UCSD-AML1 (cell line): ENCODE results near the gene PRADC1.
A peak's percentile ranks its signal among the peaks of the same experiment; 100 is the strongest.

Experiments
- DNase-seq: peaks from one replicate; lab custom pipeline; 2025; ENCODE audit not compliant: unreplicated experiment; lab: John Stamatoyannopoulos, UW

Gene PRADC1

DNA sequence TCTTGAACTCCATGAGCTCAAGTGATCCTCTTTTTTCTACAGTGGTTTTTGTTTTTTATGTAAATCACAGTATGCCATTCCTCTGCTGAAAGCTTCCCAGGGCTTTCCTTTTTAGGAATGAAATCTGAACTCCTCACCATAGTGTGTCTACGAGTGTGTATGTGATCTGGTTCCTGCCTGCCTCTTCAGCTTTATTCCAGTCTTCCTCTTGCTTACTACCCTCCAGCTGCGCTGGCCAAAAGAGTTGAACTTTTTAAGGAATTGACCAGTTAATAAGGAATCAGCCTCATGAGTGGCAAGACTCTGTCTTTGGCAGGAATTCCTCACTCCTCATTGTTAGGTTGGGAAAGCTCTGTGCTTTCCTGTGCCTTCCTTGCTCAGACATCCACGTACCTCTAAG is 5.1 kb upstream of the PRADC1 start:
- no peak for DNase-seq

DNA sequence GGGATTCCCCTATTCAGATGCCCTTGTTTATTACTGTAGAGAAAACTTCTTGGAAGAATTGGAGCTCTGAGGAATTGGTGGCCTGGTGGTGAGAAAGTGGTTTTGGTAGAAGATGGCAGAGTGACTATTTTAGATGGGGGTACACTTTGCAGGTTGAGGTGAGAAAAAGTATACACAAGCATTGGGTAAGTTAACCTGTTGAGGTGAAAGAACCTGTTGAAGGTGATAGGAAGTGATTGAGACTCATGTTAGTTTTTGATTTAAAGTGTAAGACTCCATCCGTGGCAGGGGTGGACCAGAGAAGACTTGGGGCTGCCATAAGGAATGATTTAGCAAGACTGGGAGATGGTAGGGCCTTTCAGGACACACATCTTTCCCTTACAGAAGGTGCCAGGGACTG is 4.1 kb upstream of the PRADC1 start:
- DNase-seq: no peak

DNA sequence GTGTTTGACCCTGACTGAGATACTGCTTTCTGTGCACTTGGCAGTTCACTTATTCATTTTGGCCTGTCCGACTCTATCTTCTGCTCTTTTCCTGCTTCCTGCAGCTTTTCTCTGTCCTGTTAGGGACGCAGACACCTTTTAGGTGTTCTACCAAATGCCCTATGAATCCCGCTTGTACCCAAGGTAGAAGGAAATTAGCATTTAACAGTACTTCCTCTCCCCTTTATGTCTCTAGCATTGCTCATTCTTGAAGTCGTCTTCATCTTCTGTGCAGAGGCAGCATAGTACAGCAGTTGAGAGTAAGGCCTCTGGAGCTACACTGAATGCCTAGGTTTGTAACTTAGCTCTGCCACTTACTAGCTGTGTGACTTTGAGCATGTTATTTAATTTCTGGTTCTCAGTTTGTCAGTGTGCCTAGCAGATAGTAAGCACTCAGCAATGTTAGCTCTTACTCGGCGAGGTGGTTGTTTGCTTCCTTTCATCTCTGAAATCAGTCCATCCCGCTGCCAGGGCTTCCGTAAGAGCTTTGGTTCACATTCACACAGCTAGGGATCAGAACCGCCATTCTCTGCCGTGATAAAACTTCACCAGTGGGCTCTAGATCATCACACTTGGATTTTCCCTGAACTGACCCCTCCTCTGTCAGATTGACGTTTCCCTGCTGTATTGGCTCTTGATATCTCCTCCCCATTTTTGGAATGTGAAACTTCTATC is 2.4 kb upstream of the PRADC1 start:
- no peak for DNase-seq

DNA sequence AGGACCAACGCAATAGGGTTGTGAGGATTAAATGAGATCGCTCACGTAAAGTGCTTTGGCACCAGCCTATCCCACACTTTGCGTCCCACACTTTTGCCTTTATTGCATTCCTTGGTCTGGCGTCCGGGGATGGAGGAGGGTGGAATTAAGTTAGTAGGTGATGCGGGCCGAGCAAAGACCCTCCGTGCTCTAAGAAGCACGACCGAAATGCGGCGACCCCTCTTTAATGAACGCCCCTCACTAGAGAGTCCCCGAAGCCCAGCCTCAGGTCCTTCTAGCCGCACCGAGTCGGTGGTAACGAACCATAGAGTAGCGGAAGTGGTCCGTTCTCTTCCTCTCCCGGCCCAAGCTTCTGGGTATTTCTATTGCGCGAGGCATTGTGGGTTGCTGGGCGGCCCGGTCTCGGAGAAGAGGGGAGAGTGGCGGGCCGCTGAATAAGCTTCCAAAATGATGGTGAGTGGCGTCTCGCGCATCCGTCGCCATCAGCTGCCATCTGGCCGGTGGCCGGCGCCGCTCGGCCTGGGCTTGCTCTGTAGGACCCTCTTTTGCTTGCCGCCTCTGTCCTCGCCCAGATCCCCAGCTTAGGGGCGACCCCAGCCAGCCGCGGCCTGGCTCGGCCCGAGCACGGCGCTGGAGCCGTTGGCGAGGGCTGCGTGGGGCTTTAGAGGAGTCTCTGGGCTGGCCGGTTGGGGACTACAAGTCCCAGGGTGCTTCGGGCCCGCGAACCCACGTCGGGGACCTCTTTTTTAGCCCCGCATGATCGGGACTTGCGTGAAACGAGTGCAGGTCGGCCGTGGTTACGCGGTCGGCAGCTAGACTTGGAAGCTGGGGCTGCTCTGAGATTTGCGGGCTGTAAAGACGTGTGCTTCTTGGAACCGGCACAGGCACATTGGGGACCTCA is 1.1 kb upstream of the PRADC1 start, which contains the start of gene CCT7:
Gene CCT7 (plus strand): TSS at position 377 of the 901 bp plus-strand sequence. CDS start 71 bp downstream, at position 448.
- peak; percentile 84 for DNase-seq

DNA sequence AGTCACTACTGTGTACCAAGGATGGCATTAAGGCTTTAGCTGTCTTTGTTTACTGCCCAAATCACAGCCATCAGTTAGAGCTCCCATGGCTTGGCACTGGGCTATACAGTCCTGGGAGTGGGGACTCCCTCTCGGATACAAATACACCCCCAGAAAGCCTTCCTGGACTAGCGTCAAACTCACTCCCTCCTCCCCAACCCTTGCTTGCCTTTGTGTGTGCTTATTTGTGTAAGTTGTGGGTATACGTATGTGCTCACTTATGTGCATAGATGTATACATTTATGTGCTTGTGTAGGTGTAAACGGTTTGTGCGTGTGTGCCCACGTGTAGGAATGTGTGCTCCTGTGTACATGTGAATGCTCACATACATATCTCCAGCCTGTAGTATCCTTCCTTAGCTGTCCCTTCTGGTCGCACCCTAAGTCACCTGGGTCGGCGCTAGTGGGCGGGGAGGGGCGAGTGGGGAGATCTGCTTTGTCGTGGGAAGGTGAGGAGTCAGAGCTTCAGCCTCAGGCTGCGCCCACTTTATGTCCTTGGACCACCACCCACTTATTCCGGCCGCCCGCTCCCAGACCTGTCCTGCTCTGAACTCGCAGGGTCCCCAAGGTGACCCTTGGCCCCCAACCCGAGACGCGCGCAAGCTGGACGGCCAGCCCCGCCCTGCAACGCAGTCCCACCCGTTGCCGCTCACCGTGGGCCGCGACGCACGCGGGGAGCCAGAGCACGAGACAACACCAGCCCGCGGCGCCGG is 461 bp downstream of the PRADC1 start:
- peak; percentile 51 for DNase-seq

DNA sequence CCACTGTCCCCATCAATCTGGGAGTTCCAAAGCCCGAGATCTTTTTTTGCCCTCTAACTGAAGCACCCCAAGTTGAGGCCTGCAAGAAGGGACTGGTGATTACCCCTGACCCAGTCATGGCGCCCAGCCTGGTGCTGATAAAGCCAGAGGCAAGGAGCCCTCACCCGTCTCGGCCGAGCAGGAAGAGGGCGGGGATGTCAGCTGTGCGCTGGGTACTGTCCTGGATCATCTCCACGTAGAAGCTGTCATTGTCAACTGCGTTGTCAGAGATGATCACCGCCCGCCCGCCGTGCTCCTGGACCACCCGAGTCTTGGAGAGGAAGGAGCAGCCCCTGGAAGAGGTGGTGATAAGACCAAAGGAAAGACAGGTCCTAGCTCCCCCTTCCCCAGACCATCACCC is 4.4 kb downstream of the PRADC1 start:
- no peak for DNase-seq

DNA sequence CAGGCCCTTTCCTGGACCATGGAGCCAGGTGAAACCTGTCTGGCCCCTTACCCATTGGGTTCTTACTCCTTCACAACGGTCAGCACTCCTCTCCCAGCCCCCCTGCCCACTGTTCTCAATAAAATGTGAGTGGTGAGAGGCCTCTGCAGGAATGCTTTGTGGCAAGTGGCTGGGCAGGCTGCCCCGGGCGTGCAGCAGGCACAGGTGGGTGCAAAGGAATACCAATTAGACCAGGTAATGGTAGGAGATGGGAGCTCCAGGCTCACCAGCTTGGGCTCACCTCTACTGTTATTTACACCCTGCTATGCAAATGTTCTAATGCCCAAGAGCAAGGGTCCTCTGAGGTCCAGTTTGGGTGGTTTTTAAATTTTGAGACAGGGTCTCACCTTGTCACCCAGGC is 6.0 kb downstream of the PRADC1 start:
- DNase-seq: no peak

DNA sequence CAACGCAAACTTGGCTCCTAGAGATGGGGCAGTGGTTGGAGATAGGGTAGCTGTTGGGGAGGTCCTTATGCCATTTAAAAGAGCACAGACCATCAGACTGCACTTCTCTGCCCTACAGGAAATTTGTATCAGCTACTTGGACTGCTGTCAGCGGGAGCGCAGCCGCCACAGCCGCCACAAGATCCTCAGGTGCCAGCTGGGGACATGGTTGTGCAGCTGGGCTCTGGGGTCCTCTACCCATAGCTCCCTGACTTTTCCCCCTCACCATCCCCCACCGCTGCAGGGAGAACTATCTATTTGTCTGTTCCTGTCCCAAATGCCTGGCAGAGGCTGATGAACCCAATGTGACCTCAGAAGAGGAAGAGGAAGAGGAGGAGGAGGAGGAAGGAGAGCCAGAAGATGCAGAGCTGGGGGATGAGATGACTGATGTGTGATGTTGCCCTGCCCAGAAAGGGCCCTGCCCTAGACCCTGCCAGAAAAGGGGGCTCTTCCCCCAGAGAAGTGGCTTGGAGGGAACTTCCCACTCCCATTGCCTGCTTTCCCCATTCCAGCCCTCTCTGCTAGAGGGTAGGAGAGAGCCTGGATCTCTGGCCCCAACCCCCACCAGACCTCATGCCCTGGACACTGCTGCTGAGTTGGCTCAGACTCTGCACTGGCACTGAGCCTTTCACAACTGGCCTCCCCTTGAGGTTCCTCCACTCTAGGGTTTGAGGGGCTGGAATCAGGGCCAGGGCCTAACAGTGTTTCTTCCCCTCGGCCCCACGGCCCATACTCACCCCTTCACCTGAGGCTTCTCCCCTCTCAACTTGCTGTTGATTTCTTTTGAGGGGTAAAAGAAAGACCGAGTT is 7.3 kb downstream of the PRADC1 start:
- peak; percentile 53 for DNase-seq

DNA sequence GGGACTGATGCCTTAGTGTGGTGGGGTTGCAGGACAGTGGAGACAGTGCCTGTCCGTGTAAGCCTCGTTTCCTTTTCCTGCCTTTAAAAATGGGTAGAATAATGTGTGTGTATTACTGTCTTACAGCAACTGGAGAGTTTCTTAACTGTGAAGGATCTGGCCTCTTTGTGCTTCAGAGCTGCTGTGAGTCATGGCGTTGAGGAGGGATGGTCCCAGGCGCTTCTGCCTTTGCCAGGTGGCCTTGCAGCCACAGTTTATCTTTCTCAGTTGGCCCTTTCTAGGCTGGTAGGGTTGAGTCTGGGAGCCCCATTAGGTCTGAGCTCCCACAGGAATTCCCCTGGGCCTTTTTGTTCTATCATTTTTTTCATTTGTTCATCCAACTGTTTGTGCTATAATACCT is 9.2 kb downstream of the PRADC1 start:
- no peak for DNase-seq

DNA sequence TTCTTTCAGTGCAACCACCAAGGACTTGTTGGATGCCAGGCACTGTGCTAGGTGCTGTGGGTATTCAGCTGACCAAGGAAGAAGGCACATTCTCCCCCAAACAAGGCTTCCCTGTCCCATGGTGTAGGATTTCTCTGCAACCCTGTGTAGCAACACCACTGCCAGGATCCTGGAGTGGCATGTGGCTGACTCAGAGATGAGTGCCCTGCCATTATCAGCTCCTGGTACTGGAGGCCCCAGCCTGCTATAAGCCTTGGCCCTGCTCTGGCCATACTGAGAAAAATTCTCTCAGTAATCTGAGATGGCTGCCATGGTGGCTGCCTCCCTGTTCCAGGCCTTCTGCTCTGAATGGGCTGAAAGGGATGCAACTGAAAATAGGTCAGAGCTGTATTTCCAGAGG is 14.7 kb downstream of the PRADC1 start:
- DNase-seq: no peak

DNA sequence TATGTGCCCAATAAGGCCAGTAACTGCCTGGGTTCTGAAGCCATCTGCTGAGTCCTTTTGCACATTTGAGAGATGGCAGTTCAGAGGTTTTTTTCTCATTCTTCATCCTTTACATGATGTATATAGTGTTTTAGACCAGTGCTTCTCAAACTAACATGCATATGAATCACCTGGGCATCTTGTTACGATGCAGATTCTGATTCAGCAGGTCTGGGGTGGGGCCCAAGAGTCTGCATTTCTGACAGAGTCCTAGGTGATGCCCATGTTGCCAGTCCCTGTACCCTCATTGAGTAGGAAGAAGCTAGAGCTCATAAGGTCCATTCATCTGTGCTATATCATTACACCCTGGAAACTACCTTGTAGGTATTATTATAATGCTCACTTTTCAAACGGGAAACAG is 15.2 kb downstream of the PRADC1 start:
- DNase-seq: no peak

DNA sequence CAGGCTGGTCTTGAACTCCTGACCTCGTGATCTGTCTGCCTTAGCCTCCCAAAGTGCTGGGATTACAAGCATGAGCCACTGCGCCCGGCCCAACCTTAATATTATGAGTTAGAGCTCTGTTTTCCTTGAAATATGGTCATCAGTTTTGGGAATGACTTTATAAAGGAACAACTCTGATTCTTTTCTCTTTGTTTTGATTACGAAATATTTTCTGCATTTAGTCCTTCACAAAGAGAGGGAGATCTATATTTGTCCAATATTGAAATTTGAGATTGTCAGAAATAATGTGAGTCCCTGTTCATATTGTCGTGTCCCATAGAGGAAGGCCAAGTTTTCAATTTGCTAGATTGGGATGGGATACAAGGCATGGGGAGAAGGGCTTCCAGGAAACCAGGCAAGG is 15.9 kb downstream of the PRADC1 start:
- DNase-seq: no peak

DNA sequence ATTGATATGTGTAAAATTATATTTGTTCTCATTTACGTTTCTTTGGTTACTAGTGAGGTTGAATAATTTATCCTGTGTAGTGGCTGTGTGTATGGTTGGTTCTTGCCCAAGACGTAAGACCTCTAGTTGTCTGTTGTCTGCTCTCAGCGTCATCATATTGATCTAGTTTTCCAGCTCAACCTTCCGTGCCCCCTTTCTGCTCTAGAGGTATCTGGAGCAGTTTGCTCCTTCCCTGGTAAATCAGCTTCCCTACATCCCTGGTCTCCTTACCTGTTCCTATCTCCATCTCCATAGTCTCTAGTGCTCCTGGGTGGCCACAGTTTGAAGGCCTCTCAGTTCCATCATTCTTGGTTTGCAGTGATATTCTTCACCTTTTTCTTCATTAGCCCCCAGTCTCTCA is 17.8 kb downstream of the PRADC1 start:
- DNase-seq: no peak

DNA sequence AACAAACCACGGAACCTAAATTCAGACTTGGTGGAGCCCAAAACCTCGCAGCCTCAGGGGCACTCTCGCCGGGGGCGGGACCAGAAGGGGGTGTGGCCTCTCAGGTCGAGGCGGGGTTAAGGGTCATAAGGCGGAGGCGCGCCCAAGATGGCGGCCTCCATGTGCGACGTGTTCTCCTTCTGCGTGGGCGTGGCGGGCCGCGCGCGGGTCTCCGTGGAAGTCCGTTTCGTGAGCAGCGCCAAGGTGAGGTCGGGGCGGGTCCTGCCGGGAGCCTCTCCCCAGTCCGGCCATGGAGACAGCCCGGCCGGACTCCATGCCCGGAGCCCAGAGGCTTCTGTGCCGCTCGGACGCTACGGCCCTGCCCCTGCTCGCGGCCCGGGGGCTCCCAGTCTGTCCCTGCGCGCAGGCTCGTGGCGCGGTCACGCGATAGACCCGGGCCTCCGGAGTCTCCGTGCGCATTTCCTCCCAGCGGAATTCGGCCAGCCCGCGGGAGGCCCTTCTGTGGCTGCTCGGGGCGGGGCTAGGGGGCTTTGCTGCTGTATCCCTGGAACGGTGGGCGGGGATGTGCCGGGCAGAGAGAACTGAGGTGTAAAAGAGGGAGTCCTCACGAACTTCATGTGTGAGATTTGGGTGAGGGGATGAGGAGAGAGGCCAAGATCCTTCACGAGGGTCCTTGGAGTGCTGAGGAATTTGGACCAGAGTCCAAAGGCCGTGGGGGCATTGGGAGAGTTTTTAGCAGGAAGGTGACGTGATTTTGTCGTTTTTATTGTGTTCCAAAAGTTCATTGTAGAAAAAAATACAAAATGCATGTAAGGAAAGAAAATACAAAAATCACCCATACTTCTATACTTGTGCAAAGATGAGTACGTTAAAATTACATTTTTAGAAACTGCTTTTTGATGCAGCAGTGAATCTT is 18.7 kb downstream of the PRADC1 start, which contains the start of gene SMYD5:
Gene SMYD5 (plus strand): TSS at position 126 of the 916 bp plus-strand sequence. CDS start 22 bp downstream, at position 148.
- DNase-seq: peak; percentile 92

DNA sequence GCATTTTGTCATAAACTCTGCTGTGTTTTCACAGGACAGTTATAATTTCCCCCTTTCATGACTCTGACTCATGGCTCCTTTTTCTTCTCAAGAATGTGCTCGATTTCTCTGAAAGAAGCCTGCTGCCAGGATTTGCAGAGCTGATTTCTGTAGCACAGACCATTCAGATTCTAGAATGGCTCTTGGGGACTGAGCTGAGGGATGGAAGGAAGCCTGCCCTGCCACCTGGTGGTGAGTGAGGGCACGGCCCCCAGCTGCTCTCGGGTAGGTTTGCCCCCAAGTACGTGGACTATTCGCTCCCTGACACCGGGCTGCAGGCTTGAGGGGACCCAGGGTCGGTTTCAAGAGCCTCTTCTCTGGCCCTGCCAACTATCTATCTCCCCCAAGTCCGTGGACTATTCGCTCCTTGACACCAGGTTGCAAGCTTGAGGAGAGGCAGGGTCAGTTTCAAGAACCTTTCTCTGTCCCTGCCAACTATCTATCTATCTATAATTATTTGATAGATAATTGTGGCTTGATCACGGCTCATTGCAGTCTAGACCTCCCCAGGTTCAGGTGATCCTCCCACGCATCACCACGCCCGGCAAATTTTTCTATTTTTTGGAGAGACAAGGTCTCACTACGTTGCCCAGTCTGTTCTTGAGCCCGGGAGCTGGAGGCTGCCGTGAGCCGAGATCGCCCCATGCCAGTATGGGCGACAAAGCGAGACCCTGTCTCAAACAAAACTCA is 20.4 kb downstream of the PRADC1 start:
- DNase-seq: peak; percentile 76

DNA sequence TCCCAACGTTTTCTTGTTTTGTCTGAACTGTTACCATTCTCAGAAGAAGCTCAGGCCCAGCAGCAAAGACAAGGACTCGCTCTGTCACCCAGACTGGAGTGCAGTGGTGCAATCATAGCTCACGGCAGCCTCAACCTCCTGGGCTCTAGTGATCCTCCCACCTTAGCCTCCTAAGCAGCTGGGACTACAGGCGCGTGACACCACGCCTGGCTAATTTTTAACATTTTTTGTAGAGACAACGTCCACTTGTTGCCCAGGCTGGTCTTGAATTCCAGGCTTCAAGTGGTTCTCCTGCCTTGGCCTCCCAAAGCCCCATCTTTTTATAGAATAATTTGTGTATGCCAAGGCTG is 21.0 kb downstream of the PRADC1 start:
- no peak for DNase-seq

DNA sequence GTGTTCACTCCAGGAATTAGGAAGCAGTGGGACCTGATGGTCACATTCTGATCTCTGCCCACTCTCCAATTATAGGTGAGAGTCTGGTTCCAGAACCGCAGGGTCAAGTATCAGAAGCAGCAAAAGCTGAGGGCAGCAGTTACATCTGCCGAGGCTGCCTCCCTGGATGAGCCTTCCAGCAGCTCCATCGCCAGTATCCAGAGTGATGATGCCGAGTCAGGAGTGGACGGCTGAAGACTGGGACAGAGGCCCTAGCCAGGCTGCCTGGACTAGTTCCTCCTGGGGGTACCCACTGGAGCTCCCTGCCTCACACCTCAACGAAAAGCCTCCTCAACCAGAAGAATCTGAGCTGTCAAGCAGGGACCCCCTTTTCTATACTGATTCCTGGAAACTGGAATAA is 22.3 kb downstream of the PRADC1 start:
- DNase-seq: no peak

DNA sequence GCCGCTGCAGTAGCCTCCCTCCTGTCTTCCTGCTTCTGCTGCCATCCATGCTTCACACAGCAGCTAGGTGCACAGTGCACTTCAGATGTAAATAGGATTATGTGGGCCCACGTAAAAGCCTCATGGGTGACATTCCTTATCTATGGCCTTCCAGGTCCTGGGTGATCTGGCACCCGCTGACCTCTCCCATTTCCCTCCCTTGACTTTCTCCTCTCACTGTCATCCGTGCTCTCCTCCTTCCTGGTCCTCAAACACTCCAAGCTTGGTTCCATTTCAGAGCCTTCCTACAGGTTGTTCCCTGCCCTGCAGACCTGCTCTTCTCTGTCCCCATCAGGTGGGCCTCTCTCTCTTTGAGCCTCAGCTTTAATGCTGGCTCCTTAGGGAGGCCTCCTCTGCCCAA is 23.0 kb downstream of the PRADC1 start:
- DNase-seq: no peak

DNA sequence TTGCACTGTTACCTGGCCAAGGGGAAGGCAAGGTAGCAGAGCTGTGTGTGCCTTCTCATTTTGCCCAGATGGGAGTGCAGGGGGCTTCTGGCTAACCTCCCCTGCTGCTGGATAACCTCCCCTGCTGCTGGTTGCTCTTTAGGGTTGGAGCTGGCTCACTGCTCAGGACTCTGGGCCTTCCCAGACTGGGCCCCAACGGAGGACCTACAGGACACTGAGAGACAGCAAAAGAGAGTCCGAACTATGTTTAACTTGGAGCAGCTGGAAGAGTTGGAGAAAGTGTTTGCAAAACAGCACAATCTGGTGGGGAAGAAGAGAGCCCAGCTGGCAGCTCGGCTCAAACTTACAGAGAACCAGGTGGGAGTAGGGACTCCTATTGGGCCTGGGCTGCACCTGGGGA is 24.8 kb downstream of the PRADC1 start:
- no peak for DNase-seq
